Peyer's patch (tissue), 4 donors: ENCODE data around the gene ODAD4. TPM values are rescaled to one million over a fixed set of nuclear protein-coding genes. Genes with fewer than 3 reads are reported as not detected.
A peak's percentile ranks its signal among the peaks of the same experiment; 100 is the strongest.

ENCODE experiments used
- DNase-seq, 3 donors: peaks; one replicate each; pipeline ENCODE4 v3.0.0-alpha.2; 2017 to 2019
- H3K27ac ChIP-seq, 4 donors: fragments of 200-600 bp; sonication (generic); one replicate each; pipeline ENCODE4 v1.5.1; 2016 to 2019
- H3K27me3 ChIP-seq, 2 donors: fragments of 200-600 bp; sonication (generic); one replicate each; pipeline ENCODE4 v1.5.1; 2019
- H3K36me3 ChIP-seq, 3 donors: fragments of 200-600 bp; sonication (generic); one replicate each; pipeline ENCODE4 v1.5.1; 2016 to 2019
- H3K4me1 ChIP-seq, 4 donors: fragments of 200-600 bp; sonication (generic); one replicate each; pipeline ENCODE4 v1.5.1; 2016 to 2019
- H3K4me3 ChIP-seq, 4 donors: fragments of 200-600 bp; sonication (generic); 1 replicate in 3 of 4; 2 replicates in 1 of 4; pipeline ENCODE4 v1.5.1; 2016 to 2019; ENCODE audit warnings: mild to moderate bottlenecking in 1 of 4
- H3K9me3 ChIP-seq, 4 donors: fragments of 200-600 bp; sonication (generic); one replicate each; pipeline ENCODE4 v1.5.1; 2016 to 2019; ENCODE audit warnings: mild to moderate bottlenecking in 1 of 4
- POLR2A ChIP-seq, 2 donors: fragments of 450-650 bp; IDR thresholded peaks; one replicate each; pipeline ENCODE4 v1.5.1; 2017; ENCODE audit warnings: antibody characterized with exemption in 2 of 2, mild to moderate bottlenecking in 2 of 2, moderate library complexity in 2 of 2
- total RNA-seq, 4 donors: library from RNA; depleted of rRNA; stranded (reverse); fragments of >200 nt; gene quantifications; one replicate each; pipeline ENCODE4 v1.1.0, GENCODE V29; 2016
- TF ChIP-seq, protein P1 (sequence below), 6 experiments: fragments of 450-650 bp in 4 of 6; fragments of 200-600 bp in 2 of 6; sonication (generic) in 1 of 6; IDR thresholded peaks; one replicate each; pipeline ENCODE4 v1.5.1; 2017 to 2019; ENCODE audit warnings: antibody characterized with exemption in 6 of 6, mild to moderate bottlenecking in 3 of 6, moderate library complexity in 1 of 6

ODAD4 gene
- total RNA-seq, 4 donors from 2014 or later: 2.1 TPM; not detected in 3

DNA sequence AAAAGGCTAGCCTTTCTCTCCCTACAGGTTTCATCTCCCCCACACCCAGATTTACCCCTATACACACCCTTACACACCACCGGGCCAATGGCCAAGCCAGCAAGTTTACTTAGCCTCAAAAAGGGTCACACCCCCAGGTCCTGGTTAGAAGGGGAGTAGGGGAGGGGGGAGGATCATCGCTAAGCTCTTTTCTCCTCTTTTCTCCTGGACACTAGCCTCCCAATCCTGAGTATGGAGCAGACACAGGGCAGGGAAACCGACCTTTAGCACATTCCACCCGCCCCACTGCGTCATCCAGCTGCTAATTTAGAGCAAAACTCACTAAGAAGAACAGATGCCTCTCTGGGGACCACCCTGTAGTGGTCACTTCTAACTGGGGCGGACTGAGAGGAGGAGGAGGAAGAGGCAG is 16.1 kb upstream of the ODAD4 start:
- Histone ChIP-seq H3K36me3 (peaks cover 0 to 42% (median 0%) of the 10 kb centered on the region in 3 donors), H3K4me3 (no peak overlapping the region), H3K4me1 (peaks cover 0 to 44% (median 5%) of the 10 kb centered on the region in 4 donors), H3K9me3 (no peaks in the 10 kb centered on the region), H3K27ac (peak overlapping the region in 1 of 4 donors; percentile 32), H3K27me3 (no peaks in the 10 kb centered on the region)
- TF ChIP-seq, protein P1, sequence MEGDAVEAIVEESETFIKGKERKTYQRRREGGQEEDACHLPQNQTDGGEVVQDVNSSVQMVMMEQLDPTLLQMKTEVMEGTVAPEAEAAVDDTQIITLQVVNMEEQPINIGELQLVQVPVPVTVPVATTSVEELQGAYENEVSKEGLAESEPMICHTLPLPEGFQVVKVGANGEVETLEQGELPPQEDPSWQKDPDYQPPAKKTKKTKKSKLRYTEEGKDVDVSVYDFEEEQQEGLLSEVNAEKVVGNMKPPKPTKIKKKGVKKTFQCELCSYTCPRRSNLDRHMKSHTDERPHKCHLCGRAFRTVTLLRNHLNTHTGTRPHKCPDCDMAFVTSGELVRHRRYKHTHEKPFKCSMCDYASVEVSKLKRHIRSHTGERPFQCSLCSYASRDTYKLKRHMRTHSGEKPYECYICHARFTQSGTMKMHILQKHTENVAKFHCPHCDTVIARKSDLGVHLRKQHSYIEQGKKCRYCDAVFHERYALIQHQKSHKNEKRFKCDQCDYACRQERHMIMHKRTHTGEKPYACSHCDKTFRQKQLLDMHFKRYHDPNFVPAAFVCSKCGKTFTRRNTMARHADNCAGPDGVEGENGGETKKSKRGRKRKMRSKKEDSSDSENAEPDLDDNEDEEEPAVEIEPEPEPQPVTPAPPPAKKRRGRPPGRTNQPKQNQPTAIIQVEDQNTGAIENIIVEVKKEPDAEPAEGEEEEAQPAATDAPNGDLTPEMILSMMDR (IDR thresholded peaks at IDR 0.05): no peak
- TF ChIP-seq POLR2A (IDR thresholded peaks at IDR 0.05): no peak
- peak in 2 of 3 donors; percentile 54 to 61 for DNase-seq

DNA sequence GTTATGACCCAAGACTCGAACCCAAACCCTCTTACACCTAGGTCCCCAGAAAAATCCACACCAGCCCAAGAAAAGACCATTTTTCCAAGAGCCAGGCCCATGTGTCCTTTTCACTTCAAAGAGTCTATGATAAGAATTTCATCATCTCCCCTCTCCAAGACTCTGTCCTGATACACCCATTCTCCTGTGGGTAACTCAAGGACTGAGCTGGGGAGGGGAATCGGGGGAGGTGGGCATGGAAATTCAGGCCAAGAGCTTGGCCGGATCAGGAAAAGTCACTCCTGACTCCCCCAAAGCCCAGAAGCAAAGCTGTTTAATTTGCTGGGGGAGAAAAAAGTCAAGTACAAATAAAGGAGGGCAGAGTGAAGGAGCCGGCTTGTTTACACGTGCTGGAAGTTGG is 15.4 kb upstream of the ODAD4 start:
- no peak for DNase-seq
- no peak for TF ChIP-seq POLR2A (IDR thresholded peaks at IDR 0.05)
- TF ChIP-seq, protein P1 (IDR thresholded peaks at IDR 0.05): no peak
- no peaks in the 10 kb centered on the region for H3K27me3 ChIP-seq
- no peaks in the 10 kb centered on the region for H3K9me3 ChIP-seq
- H3K4me3 ChIP-seq: no peak overlapping the region
- H3K36me3 ChIP-seq: peaks cover 0 to 36% (median 0%) of the 10 kb centered on the region in 3 donors
- H3K4me1 ChIP-seq: peaks cover 0 to 51% (median 6%) of the 10 kb centered on the region in 4 donors
- no peak overlapping the region for H3K27ac ChIP-seq

DNA sequence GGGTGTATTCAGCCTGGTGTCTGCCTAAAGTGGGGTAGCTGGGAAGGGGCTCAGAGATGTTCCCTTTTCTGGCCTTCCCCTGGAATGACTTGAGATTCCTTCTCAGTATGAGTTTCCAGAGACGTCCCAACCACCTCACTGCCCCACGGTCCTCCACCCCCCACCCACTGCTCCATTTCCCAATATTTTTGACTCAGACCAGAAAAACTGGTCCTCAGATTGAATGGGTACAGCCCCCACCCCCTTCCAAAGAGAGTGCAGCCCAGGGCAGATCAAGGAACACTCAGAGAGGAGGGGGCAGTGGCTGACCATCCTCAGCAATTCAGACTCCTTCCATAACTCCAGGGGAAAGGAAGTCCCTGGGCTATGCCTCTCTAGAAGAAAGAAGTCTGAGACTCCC is 14.9 kb upstream of the ODAD4 start:
- Histone ChIP-seq H3K4me3 (no peak overlapping the region), H3K4me1 (peaks cover 0 to 51% (median 6%) of the 10 kb centered on the region in 4 donors), H3K9me3 (no peaks in the 10 kb centered on the region), H3K36me3 (peaks cover 0 to 30% (median 0%) of the 10 kb centered on the region in 3 donors), H3K27ac (no peak overlapping the region), H3K27me3 (no peaks in the 10 kb centered on the region)
- no peak for TF ChIP-seq POLR2A (IDR thresholded peaks at IDR 0.05)
- TF ChIP-seq, protein P1 (IDR thresholded peaks at IDR 0.05): no peak
- no peak for DNase-seq

DNA sequence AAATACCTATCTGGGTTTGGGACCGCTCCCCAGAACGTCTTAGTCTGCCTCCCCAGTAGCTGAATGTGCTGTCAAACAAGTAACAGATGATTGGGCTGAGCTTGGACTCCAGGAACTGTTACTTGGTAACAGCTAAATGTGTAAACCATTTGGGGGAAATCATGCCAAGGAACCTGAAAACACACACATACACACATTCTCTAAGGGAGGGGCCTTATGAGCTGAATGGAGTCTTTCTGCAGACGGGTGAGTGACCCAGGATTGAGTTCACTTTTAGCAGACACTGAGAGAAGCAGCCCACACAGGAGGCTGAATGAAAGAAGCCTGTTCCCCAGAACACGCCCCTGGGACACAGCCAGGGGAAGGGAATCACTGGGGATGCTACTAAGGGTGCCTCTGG is 13.2 kb upstream of the ODAD4 start:
- Histone ChIP-seq H3K4me3 (peak overlapping the region in 1 of 4 donors; percentile 89), H3K4me1 (peaks cover 0 to 51% (median 6%) of the 10 kb centered on the region in 4 donors), H3K9me3 (no peaks in the 10 kb centered on the region), H3K36me3 (peaks cover 0 to 14% (median 0%) of the 10 kb centered on the region in 3 donors), H3K27ac (peak overlapping the region in 1 of 4 donors; percentile 90), H3K27me3 (no peaks in the 10 kb centered on the region)
- TF ChIP-seq POLR2A (IDR thresholded peaks at IDR 0.05): no peak
- no peak for DNase-seq

DNA sequence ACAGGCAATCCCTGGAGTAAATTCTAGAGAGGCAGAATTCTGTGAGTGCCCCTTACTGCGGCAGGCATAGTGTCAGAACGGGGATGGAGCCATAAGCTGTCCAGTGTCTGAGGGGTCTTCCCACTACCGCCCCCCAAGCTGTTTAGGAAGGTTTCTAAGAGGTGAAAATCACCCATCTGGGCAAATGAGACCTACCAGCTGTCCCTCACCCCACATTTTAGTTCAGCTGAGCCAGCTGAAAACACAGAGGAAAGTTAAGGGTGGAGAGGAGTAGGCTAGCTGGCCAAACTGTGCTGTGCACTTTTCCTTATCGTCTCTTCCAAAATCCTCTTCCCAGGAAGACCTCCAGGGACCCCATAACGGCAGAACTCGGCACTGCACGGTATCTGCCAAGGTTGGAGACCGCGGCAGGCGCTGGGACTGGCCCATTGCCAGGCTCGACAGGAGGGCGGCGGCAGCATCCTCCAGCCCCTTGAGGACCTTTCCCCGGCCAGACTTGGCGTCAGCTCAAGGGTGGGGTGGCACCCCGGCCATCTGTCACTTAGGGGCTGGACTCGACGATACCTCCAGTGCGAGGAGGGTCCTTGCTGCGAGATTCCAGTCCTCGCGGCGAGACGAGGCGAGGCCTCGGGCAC is 12.6 kb upstream of the ODAD4 start:
- Histone ChIP-seq H3K27ac (peak overlapping the region; percentile 87 to 92 (median 90)), H3K36me3 (peaks cover 0 to 8% (median 0%) of the 10 kb centered on the region in 3 donors), H3K9me3 (no peaks in the 10 kb centered on the region), H3K27me3 (no peaks in the 10 kb centered on the region), H3K4me1 (peaks cover 0 to 51% (median 6%) of the 10 kb centered on the region in 4 donors), H3K4me3 (peak overlapping the region; percentile 83 to 94 (median 86))
- DNase-seq: peak in 2 of 3 donors; percentile 31 to 70
- TF ChIP-seq, protein P1 (IDR thresholded peaks at IDR 0.05): no peak
- TF ChIP-seq POLR2A (IDR thresholded peaks at IDR 0.05): no peak
